Vagina (tissue), 2 donors: ENCODE data around the gene PRCC.

ENCODE experiments used
- POLR2A ChIP-seq, 2 donors: fragments of 450-650 bp; IDR thresholded peaks; one replicate each; pipeline ENCODE4 v1.6.1; 2017; ENCODE audit warnings: antibody characterized with exemption in 2 of 2, mild to moderate bottlenecking in 2 of 2, moderate library complexity in 2 of 2
- TF ChIP-seq, protein P1 (sequence below), 3 experiments: fragments of 450-650 bp in 2 of 3; fragments of 200-600 bp in 1 of 3; sonication (generic) in 1 of 3; IDR thresholded peaks; one replicate each; pipeline ENCODE4 v1.5.1; 2017 to 2019; ENCODE audit warnings: antibody characterized with exemption in 3 of 3, mild to moderate bottlenecking in 2 of 3, moderate library complexity in 2 of 3

- TF ChIP-seq POLR2A (IDR thresholded peaks at IDR 0.05) = no peak
- TF ChIP-seq, protein P1, sequence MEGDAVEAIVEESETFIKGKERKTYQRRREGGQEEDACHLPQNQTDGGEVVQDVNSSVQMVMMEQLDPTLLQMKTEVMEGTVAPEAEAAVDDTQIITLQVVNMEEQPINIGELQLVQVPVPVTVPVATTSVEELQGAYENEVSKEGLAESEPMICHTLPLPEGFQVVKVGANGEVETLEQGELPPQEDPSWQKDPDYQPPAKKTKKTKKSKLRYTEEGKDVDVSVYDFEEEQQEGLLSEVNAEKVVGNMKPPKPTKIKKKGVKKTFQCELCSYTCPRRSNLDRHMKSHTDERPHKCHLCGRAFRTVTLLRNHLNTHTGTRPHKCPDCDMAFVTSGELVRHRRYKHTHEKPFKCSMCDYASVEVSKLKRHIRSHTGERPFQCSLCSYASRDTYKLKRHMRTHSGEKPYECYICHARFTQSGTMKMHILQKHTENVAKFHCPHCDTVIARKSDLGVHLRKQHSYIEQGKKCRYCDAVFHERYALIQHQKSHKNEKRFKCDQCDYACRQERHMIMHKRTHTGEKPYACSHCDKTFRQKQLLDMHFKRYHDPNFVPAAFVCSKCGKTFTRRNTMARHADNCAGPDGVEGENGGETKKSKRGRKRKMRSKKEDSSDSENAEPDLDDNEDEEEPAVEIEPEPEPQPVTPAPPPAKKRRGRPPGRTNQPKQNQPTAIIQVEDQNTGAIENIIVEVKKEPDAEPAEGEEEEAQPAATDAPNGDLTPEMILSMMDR (IDR thresholded peaks at IDR 0.05) = no peak
Observed at GRCh38 chr1:156795374-156795733, 28.0 kb downstream of the PRCC start.
